Activated CD4-positive, CD25-positive, alpha-beta regulatory T cell treated with anti-CD3 and anti-CD28 coated beads, Interleukin-2, amount 50 U/mL, for 72 hours (primary cell): ENCODE measurements around the gene EPHA10.
"Not testable (repeated sequence)": the region's sequence is repeated elsewhere in the genome, so short reads cannot be mapped to it uniquely, and the experiment has no call there.

Source experiments
- DNase-seq: peaks from one replicate; pipeline ENCODE4 v3.0.0; 2021

The EPHA10 gene

GRCh38 chr1:37764888-37765441 lies at the start of gene EPHA10:
TSS of gene EPHA10 (minus strand) at chr1:37765120. CDS start at chr1:37765066, 54 bp downstream.
- no peak for DNase-seq

- DNase-seq: no peak
These were observed 49.3 kb upstream of the EPHA10 start for GRCh38 chr1:37814252-37814651.

GRCh38 chr1:37813529-37814145 lies 48.7 kb upstream of the EPHA10 start:
- DNase-seq: no peak

- DNase-seq: peak; percentile 69
These were observed 46.2 kb upstream of the EPHA10 start for GRCh38 chr1:37811027-37811655.

GRCh38 chr1:37809942-37810341 lies 45.0 kb upstream of the EPHA10 start:
- DNase-seq: no peak

- peak; percentile 68 for DNase-seq
These were observed 43.7 kb upstream of the EPHA10 start for GRCh38 chr1:37808369-37809319.

- DNase-seq: peak; percentile 92
These were observed 42.8 kb upstream of the EPHA10 start, which contains the start of the genes C1orf122 and YRDC for GRCh38 chr1:37807555-37808368. TSS of gene C1orf122 (plus strand) at chr1:37807790. CDS start at chr1:37808405, 615 bp downstream. TSS of gene YRDC (minus strand) at chr1:37808208. CDS start at chr1:37808180, 28 bp downstream.

GRCh38 chr1:37807220-37807554 lies 42.3 kb upstream of the EPHA10 start:
- DNase-seq: no peak

GRCh38 chr1:37802439-37802838 lies 37.5 kb upstream of the EPHA10 start:
- DNase-seq: no peak

- DNase-seq: no peak
These were observed 32.9 kb upstream of the EPHA10 start for GRCh38 chr1:37797750-37798345.

- no peak for DNase-seq
These were observed 30.6 kb upstream of the EPHA10 start for GRCh38 chr1:37795340-37796125.

GRCh38 chr1:37794372-37795339 lies 29.7 kb upstream of the EPHA10 start:
- DNase-seq: no peak

GRCh38 chr1:37793773-37794371 lies 29.0 kb upstream of the EPHA10 start, which contains the start of gene MANEAL:
TSS of gene MANEAL (plus strand) at chr1:37793847. CDS start at chr1:37794183, 336 bp downstream.
- DNase-seq: peak; percentile 65

- DNase-seq: no peak
These were observed 28.2 kb upstream of the EPHA10 start for GRCh38 chr1:37792943-37793686.

GRCh38 chr1:37782491-37782890 lies 17.6 kb upstream of the EPHA10 start:
- DNase-seq: no peak

- DNase-seq: no peak
These were observed 13.7 kb upstream of the EPHA10 start for GRCh38 chr1:37778654-37779053.

GRCh38 chr1:37776946-37777516 lies 12.1 kb upstream of the EPHA10 start:
- DNase-seq: no peak

- not testable (repeated sequence) for DNase-seq
These were observed 6.5 kb upstream of the EPHA10 start for GRCh38 chr1:37771440-37771839.
